HCT116 (cell line): ENCODE data around the gene BRIP1. TPM values are rescaled to one million over a fixed set of nuclear protein-coding genes. Genes with fewer than 3 reads are reported as not detected.

ENCODE experiments used
- ATAC-seq: fragments of 200-7000 bp; cut with Tn5 transposase; 2 replicates; pipeline ENCODE4 v1.9.1; 2020; ENCODE audit warnings: mild to moderate bottlenecking, moderate library complexity
- BruUV-seq: library from RNA; stranded (reverse); fragments of 400-500 nt; replicated peaks from 2 replicates; lab custom pipeline; 2021; lab: Mats Ljungman, UMichigan
- CTCF ChIA-PET: fragments of 300-600 bp; sonication (Branson Sonifier 250); formaldehyde crosslinking; loops from one replicate; lab custom pipeline; 2021; ENCODE audit warnings: antibody characterized with exemption; lab: Charles Lee
- POLR2A ChIA-PET: fragments of 300-600, 350-600 bp; sonication (Branson Sonifier 250); formaldehyde crosslinking; loops from one replicate; lab custom pipeline; 2021; ENCODE audit warnings: antibody characterized with exemption; lab: Charles Lee
- RAD21 ChIA-PET, 2 experiments: fragments of 300-600 bp; sonication (Branson Sonifier 250); formaldehyde crosslinking; loops; one replicate each; lab custom pipeline; 2023; ENCODE audit warnings: low total read pairs in 2 of 2; ENCODE audit not compliant: uncharacterized antibody in 2 of 2, unreplicated experiment in 2 of 2, low non-redundant PET in 1 of 2; lab: Charles Lee
- DNase-seq: peaks from one replicate; pipeline ENCODE4 v3.0.0-alpha.2; 2010; ENCODE audit warnings: low read depth, low spot score
- H2AFZ ChIP-seq: fragments of 200-600 bp; shearing (Covaris generic), sonication (generic); 2 replicates; pipeline ENCODE4 v1.6.1; 2017; ENCODE audit warnings: low read depth, mixed run types, mixed read lengths, antibody characterized with exemption, low read length; ENCODE audit not compliant: poor library complexity, severe bottlenecking
- H3K27ac ChIP-seq: 2 replicates; pipeline ENCODE4 v1.5.1; 2012; ENCODE audit warnings: low read depth, low read length
- H3K27me3 ChIP-seq: fragments of 200-600 bp; sonication (generic); 2 replicates; pipeline ENCODE4 v1.6.1; 2016; ENCODE audit warnings: mixed run types, low read length, mixed read lengths; ENCODE audit not compliant: insufficient read depth
- H3K36me3 ChIP-seq, 2 experiments: fragments of 200-500 bp in 1 of 2; fragments of 200-600 bp in 1 of 2; sonication (Bioruptor generic) in 1 of 2; sonication (generic) in 1 of 2; 2 replicates each; pipeline versions ENCODE4 v1.5.1 to v1.6.1; 2014 to 2016; ENCODE audit warnings: low read length in 2 of 2, inconsistent platforms in 1 of 2, mixed read lengths in 1 of 2, mixed run types in 1 of 2; ENCODE audit not compliant: insufficient read depth in 2 of 2, control insufficient read depth in 1 of 2
- H3K4me1 ChIP-seq, 2 experiments: fragments of 200-600 bp in 1 of 2; sonication (generic) in 1 of 2; 2 replicates each; pipeline versions ENCODE4 v1.5.1 to v1.6.1; 2012 to 2017; ENCODE audit warnings: low read length in 2 of 2, inconsistent platforms in 1 of 2, mild to moderate bottlenecking in 1 of 2, mixed read lengths in 1 of 2, mixed run types in 1 of 2, moderate library complexity in 1 of 2; ENCODE audit not compliant: insufficient read depth in 2 of 2, control insufficient read depth in 1 of 2
- H3K4me2 ChIP-seq: fragments of 200-600 bp; sonication (generic); 2 replicates; pipeline ENCODE4 v1.6.1; 2017; ENCODE audit warnings: mixed run types, low read length, mixed read lengths
- H3K4me3 ChIP-seq, 2 experiments: fragments of 200-600 bp in 1 of 2; sonication (generic) in 1 of 2; replicated peaks in 1 of 2; 2 replicates each; pipeline ENCODE4 v1.5.1; 2011 to 2016; ENCODE audit warnings: low read length in 2 of 2, control low read depth in 1 of 2, low read depth in 1 of 2, mild to moderate bottlenecking in 1 of 2, mixed read lengths in 1 of 2, mixed run types in 1 of 2
- H3K79me2 ChIP-seq: fragments of 200-600 bp; sonication (generic); 2 replicates; pipeline ENCODE4 v1.6.1; 2017; ENCODE audit warnings: mild to moderate bottlenecking, mixed run types, low read length, moderate library complexity, mixed read lengths; ENCODE audit not compliant: insufficient read depth
- H3K9ac ChIP-seq: fragments of 200-600 bp; sonication (generic); 2 replicates; pipeline ENCODE4 v1.6.1; 2016; ENCODE audit warnings: low read length, mixed read lengths
- H3K9me2 ChIP-seq: fragments of 200-600 bp; sonication (generic), shearing (Covaris generic); 2 replicates; pipeline ENCODE4 v1.6.1; 2017; ENCODE audit warnings: mixed run types, mild to moderate bottlenecking, moderate library complexity; ENCODE audit not compliant: insufficient read depth
- H3K9me3 ChIP-seq, 2 experiments: fragments of 200-500 bp in 1 of 2; fragments of 200-600 bp in 1 of 2; sonication (Bioruptor generic) in 1 of 2; sonication (generic) in 1 of 2; 2 replicates each; pipeline ENCODE4 v1.6.1; 2014 to 2017; ENCODE audit warnings: low read length in 2 of 2, mixed read lengths in 2 of 2, inconsistent platforms in 1 of 2, low read depth in 1 of 2, mild to moderate bottlenecking in 1 of 2, mixed run types in 1 of 2, moderate library complexity in 1 of 2; ENCODE audit not compliant: control insufficient read depth in 1 of 2, insufficient read depth in 1 of 2
- H4K20me1 ChIP-seq: fragments of 200-600 bp; sonication (generic), shearing (Covaris generic); 2 replicates; pipeline ENCODE4 v1.6.1; 2017; ENCODE audit warnings: mixed run types, mild to moderate bottlenecking, moderate library complexity; ENCODE audit not compliant: insufficient read depth
- ATF3 ChIP-seq: IDR thresholded peaks from 2 replicates; pipeline ENCODE4 v1.6.1; 2012
- CBX3 ChIP-seq: IDR thresholded peaks from 2 replicates; pipeline ENCODE4 v1.6.1; 2012; ENCODE audit warnings: low read depth
- CEBPB ChIP-seq: IDR thresholded peaks from 2 replicates; pipeline ENCODE4 v1.6.1; 2012; ENCODE audit warnings: low read depth
- CTCF ChIP-seq, 3 experiments: fragments of 200-600 bp in 1 of 3; sonication (generic) in 1 of 3; IDR thresholded peaks in 2 of 3; conservative IDR thresholded peaks in 1 of 3; 2 replicates each; pipeline ENCODE4 v1.5.1; 2012 to 2017; ENCODE audit warnings: low read depth in 2 of 3, low read length in 2 of 3, antibody characterized with exemption in 1 of 3, borderline replicate concordance in 1 of 3, control low read depth in 1 of 3, mild to moderate bottlenecking in 1 of 3, mixed read lengths in 1 of 3, mixed run types in 1 of 3, moderate library complexity in 1 of 3; ENCODE audit not compliant: insufficient read depth in 1 of 3
- EGR1 ChIP-seq: IDR thresholded peaks from 2 replicates; pipeline ENCODE4 v1.6.1; 2012; ENCODE audit warnings: low read depth
- ELF1 ChIP-seq: IDR thresholded peaks from 2 replicates; pipeline ENCODE4 v1.6.1; 2012; ENCODE audit warnings: low read depth, borderline replicate concordance
- EZH2phosphoT487 ChIP-seq: fragments of 200-600 bp; IDR thresholded peaks from 2 replicates; pipeline ENCODE4 v1.6.1; 2018; ENCODE audit warnings: antibody characterized with exemption, borderline replicate concordance
- FOSL1 ChIP-seq: IDR thresholded peaks from 2 replicates; pipeline ENCODE4 v1.6.1; 2012; ENCODE audit warnings: low read depth
- JUND ChIP-seq: IDR thresholded peaks from 2 replicates; pipeline ENCODE4 v1.6.1; 2012
- MAX ChIP-seq: IDR thresholded peaks from 2 replicates; pipeline ENCODE4 v1.6.1; 2012
- POLR2A ChIP-seq: IDR thresholded peaks from 2 replicates; pipeline ENCODE4 v1.7.0; 2011; ENCODE audit warnings: borderline replicate concordance; ENCODE audit not compliant: insufficient read depth, insufficient read length; ENCODE audit errors: extremely low read depth
- RAD21 ChIP-seq: IDR thresholded peaks from 2 replicates; pipeline ENCODE4 v1.6.1; 2012; ENCODE audit warnings: low read depth, mild to moderate bottlenecking
- REST ChIP-seq: IDR thresholded peaks from 2 replicates; pipeline ENCODE4 v1.6.1; 2012; ENCODE audit warnings: low read depth
- SIN3A ChIP-seq: IDR thresholded peaks from 2 replicates; pipeline ENCODE4 v1.6.1; 2012; ENCODE audit warnings: low read depth
- YY1 ChIP-seq: IDR thresholded peaks from 2 replicates; pipeline ENCODE4 v1.6.1; 2011; ENCODE audit warnings: low read length, low read depth, moderate library complexity, mild to moderate bottlenecking; ENCODE audit not compliant: insufficient replicate concordance; ENCODE audit errors: extremely low read depth
- intact Hi-C: fragments of 100-400 bp; cut with micrococcal nuclease; formaldehyde crosslinking; loops from 2 replicates; pipeline ENCODE4 v1.10.0; 2022
- total RNA-seq: library from RNA; stranded (reverse); gene quantifications from one replicate; pipeline ENCODE4 v1.2.1, GENCODE V29; 2021; ENCODE audit not compliant: unreplicated experiment

BRIP1 gene
- total RNA-seq, 1 experiment from 2014 or later: 22.2 TPM

- H3K9me2 ChIP-seq: no peaks in the 10 kb centered on the region
- ChIA-PET POLR2A (no interaction called here), RAD21 (no interaction called here), CTCF (no interaction called here)
- H3K79me2 ChIP-seq: no peaks in the 10 kb centered on the region
- TF ChIP-seq POLR2A: no peak
- TF ChIP-seq CTCF (IDR thresholded peaks at IDR 0.05 in 2 of 3, conservative IDR thresholded peaks at IDR 0.05 in 1 of 3; ENCODE audit: borderline replicate concordance in 1 of 3, insufficient read depth in 1 of 3, low read depth in 2 of 3, low read length in 2 of 3): no peak
- TF ChIP-seq REST: no peak
- no peak for TF ChIP-seq ATF3
- TF ChIP-seq MAX: no peak
- TF ChIP-seq FOSL1: no peak
- no peak for TF ChIP-seq ELF1
- TF ChIP-seq JUND: no peak
- no peak for TF ChIP-seq YY1
- TF ChIP-seq EGR1: no peak
- TF ChIP-seq CEBPB: no peak
- TF ChIP-seq EZH2phosphoT487: no peak
- no peak for TF ChIP-seq SIN3A
- TF ChIP-seq CBX3: no peak
- TF ChIP-seq RAD21: no peak
- no peaks in the 10 kb centered on the region for H4K20me1 ChIP-seq
- BruUV-seq: no TSS peak
- H3K4me2 ChIP-seq: no peak overlapping the region
- peaks cover 0 to 9% of the 10 kb centered on the region in 2 experiments; a peak in 1 of 4 replicates for H3K36me3 ChIP-seq
- no peaks in the 10 kb centered on the region for H3K27me3 ChIP-seq
- ATAC-seq (no peak), DNase-seq (no peak)
- no peak overlapping the region for H3K27ac ChIP-seq
- no peak overlapping the region for H3K9ac ChIP-seq
- H2AFZ ChIP-seq: no peak overlapping the region
- intact Hi-C loops: no loop called here
- H3K4me1 ChIP-seq: no peaks in the 10 kb centered on the region
- peaks cover 1 to 11% of the 10 kb centered on the region in 2 experiments; a peak in 2 of 4 replicates for H3K9me3 ChIP-seq
- no peak overlapping the region for H3K4me3 ChIP-seq
Measured at GRCh38 chr17:61704935-61705449, 158.3 kb downstream of the BRIP1 start.
